Kidney epithelial cell (primary cell): Measurements from ENCODE around the gene NAA35. TPM values are rescaled to one million over a fixed set of nuclear protein-coding genes. Genes with fewer than 3 reads are reported as not detected.

Experiments
- DNase-seq: peaks from one replicate; pipeline ENCODE4 v3.0.0-alpha.2; 2010; ENCODE audit warnings: low read depth
- H3K27me3 ChIP-seq: 2 replicates; pipeline ENCODE4 v1.6.0; 2011; ENCODE audit warnings: low read length; ENCODE audit not compliant: control insufficient read depth, insufficient read depth
- H3K36me3 ChIP-seq: 2 replicates; pipeline ENCODE4 v1.5.1; 2011; ENCODE audit warnings: low read length; ENCODE audit not compliant: control insufficient read depth, insufficient read depth
- H3K4me3 ChIP-seq: 2 replicates; pipeline ENCODE4 v1.5.1; 2011; ENCODE audit warnings: low read depth, mild to moderate bottlenecking, control low read depth, low read length
- CTCF ChIP-seq: IDR thresholded peaks from 2 replicates; pipeline ENCODE4 v1.5.1; 2011; ENCODE audit warnings: mild to moderate bottlenecking, moderate library complexity, low read length, control low read depth, inconsistent platforms; ENCODE audit not compliant: insufficient read depth, poor library complexity, severe bottlenecking
- total RNA-seq: library from RNA; depleted of rRNA; stranded (reverse); fragments of >200 nt; gene quantifications from 2 replicates; pipeline ENCODE4 v1.2.3, GENCODE V29; 2015

Gene NAA35
- total RNA-seq, 1 donor from 2014 or later, result 30.3 TPM

- no peak for DNase-seq
- Histone ChIP-seq H3K36me3 (no peaks in the 10 kb centered on the region), H3K4me3 (no peak overlapping the region), H3K27me3 (no peaks in the 10 kb centered on the region)
- TF ChIP-seq CTCF, result no peak
Observed at GRCh38 chr9:86052556-86053468, 111.9 kb downstream of the NAA35 start.

- no peaks in the 10 kb centered on the region for H3K27me3 ChIP-seq
- H3K36me3 ChIP-seq, result no peaks in the 10 kb centered on the region
- no peak for TF ChIP-seq CTCF
- no peak overlapping the region for H3K4me3 ChIP-seq
- no peak for DNase-seq
Observed at GRCh38 chr9:86054695-86055094, 113.7 kb downstream of the NAA35 start.

GRCh38 chr9:86057491-86057890 lies 116.5 kb downstream of the NAA35 start:
- Histone ChIP-seq H3K36me3 (no peaks in the 10 kb centered on the region), H3K27me3 (no peaks in the 10 kb centered on the region), H3K4me3 (no peak overlapping the region)
- TF ChIP-seq CTCF, result no peak
- no peak for DNase-seq

GRCh38 chr9:86061972-86062739 lies 121.2 kb downstream of the NAA35 start:
- TF ChIP-seq CTCF, result no peak
- DNase-seq, result no peak
- H3K36me3 ChIP-seq, result no peaks in the 10 kb centered on the region
- no peaks in the 10 kb centered on the region for H3K27me3 ChIP-seq
- no peak overlapping the region for H3K4me3 ChIP-seq

- no peak for DNase-seq
- no peak for TF ChIP-seq CTCF
- H3K27me3 ChIP-seq, result no peaks in the 10 kb centered on the region
- no peak overlapping the region for H3K4me3 ChIP-seq
- no peaks in the 10 kb centered on the region for H3K36me3 ChIP-seq
Observed at GRCh38 chr9:86062845-86063693, 122.1 kb downstream of the NAA35 start.
